ENCODE measurements around the gene GPT2. TPM values are rescaled to one million over a fixed set of nuclear protein-coding genes. Genes with fewer than 3 reads are reported as not detected.
"Not testable (repeated sequence)": the region's sequence is repeated elsewhere in the genome, so short reads cannot be mapped to it uniquely, and the experiment has no call there.

The GPT2 gene
- polyA plus RNA-seq, 1 donor: 5.2 TPM

DNA sequence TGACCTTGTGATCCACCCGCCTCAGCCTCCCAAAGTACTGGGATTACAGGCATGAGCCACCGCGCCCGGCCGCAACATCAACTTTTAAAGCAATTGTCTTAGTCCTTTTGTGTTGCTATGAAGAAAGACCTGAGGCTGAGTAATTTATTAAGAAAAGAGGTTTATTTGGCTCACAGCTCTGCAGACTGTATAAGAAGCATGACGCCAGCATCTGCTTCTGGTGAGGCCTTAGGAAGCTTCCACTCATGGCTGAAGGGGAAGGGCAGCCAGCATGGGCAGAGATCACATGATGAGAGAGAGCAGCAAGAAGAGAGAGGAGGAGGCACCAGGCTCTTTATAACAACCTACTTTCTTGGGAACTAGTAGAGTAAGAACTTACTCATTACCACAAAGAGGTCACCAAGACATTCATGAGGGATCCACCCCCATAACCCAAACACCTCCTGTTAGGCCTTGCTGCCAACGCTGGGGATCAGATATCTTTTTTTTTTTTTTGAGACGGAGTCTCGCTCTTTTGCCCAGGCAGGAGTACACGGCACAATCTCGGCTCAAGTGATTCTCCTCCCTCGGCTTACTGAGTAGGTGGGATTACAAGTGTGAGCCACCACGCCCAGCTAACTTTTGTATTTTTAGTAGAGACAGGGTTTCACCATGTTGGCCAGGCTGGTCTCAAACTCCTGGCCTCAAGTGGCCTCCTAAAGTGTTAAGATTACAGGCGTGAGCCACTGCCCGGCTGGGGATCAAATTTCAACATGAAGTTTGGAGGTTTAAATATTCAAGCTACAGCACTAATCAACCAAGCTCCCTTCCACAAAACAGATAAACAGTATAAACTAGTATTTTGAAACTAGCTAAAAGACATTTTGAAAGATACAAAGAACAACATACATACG lies 21.4 kb upstream of the GPT2 start:
- no peak overlapping the region for H3K27ac ChIP-seq (ENCODE audit: low read length)
- no peaks in the 10 kb centered on the region for H3K36me3 ChIP-seq (ENCODE audit: control insufficient read depth, insufficient read depth, low read length)
- H3K4me3 ChIP-seq (ENCODE audit: low read length): no peak overlapping the region
- DNase-seq: no peak
- H3K9me3 ChIP-seq (ENCODE audit: control insufficient read depth, low read depth, low read length): no peaks in the 10 kb centered on the region
- no peaks in the 10 kb centered on the region for H3K4me1 ChIP-seq (ENCODE audit: control insufficient read depth, insufficient read depth, low read length)
- WGBS (ENCODE audit: insufficient coverage, low lambda C conversion rate): 83% methylated on average over 1 of the region's 16 CpGs
- H3K27me3 ChIP-seq (ENCODE audit: control insufficient read depth, insufficient read depth, low read length): no peaks in the 10 kb centered on the region

DNA sequence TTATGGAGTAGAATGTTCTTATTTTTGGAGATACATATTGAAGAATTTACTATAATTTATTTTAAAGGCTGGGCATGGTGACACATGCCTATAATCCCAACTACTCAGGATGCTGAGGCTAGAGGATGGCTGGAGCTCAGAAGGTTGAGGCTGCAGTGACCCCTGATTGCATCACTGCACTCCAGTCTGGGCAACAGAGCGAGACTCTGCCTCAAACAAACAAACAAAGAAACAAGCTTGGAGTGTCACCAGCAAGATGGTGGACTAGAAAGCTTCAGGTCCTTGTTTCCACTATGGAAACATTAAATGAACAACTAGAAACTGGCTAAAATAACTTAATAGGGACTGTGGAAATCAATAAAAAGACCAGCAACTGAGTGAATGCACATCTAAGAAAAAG lies 17.9 kb upstream of the GPT2 start:
- DNase-seq: no peak
- H3K27ac ChIP-seq (ENCODE audit: low read length): no peak overlapping the region
- no peaks in the 10 kb centered on the region for H3K36me3 ChIP-seq (ENCODE audit: control insufficient read depth, insufficient read depth, low read length)
- no CpG with 5 or more reads among the region's 1 CpG for WGBS (ENCODE audit: insufficient coverage, low lambda C conversion rate)
- no peaks in the 10 kb centered on the region for H3K27me3 ChIP-seq (ENCODE audit: control insufficient read depth, insufficient read depth, low read length)
- no peak overlapping the region for H3K4me3 ChIP-seq (ENCODE audit: low read length)
- no peaks in the 10 kb centered on the region for H3K9me3 ChIP-seq (ENCODE audit: control insufficient read depth, low read depth, low read length)
- H3K4me1 ChIP-seq (ENCODE audit: control insufficient read depth, insufficient read depth, low read length): peaks cover 5% of the 10 kb centered on the region

GRCh38 chr16:46867486-46867885 lies 16.7 kb upstream of the GPT2 start:
- not testable (repeated sequence) for H3K27ac ChIP-seq (ENCODE audit: low read length); H3K9me3 ChIP-seq (ENCODE audit: control insufficient read depth, low read depth, low read length); DNase-seq; H3K4me1 ChIP-seq (ENCODE audit: control insufficient read depth, insufficient read depth, low read length); H3K27me3 ChIP-seq (ENCODE audit: control insufficient read depth, insufficient read depth, low read length); H3K36me3 ChIP-seq (ENCODE audit: control insufficient read depth, insufficient read depth, low read length); H3K4me3 ChIP-seq (ENCODE audit: low read length)
- no CpG with 5 or more reads among the region's 2 CpGs for WGBS (ENCODE audit: insufficient coverage, low lambda C conversion rate)

DNA sequence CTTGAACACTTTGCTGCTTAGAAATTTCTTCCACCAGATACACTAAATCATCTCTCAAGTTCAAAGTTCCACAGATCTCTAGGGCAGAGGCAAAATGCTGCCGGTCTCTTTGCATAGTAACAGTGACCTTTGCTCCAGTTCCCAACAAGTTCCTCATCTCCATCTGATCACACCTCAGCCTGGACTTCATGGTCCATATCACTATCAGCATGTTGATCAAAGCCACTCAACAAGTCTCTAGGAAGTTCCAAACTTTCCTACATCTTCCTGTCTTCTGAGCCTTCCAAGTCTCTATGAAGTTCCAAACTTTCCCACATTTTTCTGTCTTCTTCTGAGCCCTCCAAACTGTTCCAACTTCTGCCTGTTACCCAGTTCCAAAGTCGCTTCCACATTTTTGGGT lies 15.3 kb upstream of the GPT2 start:
- not testable (repeated sequence) for H3K9me3 ChIP-seq (ENCODE audit: control insufficient read depth, low read depth, low read length); H3K27me3 ChIP-seq (ENCODE audit: control insufficient read depth, insufficient read depth, low read length); H3K36me3 ChIP-seq (ENCODE audit: control insufficient read depth, insufficient read depth, low read length); H3K4me3 ChIP-seq (ENCODE audit: low read length); H3K27ac ChIP-seq (ENCODE audit: low read length); H3K4me1 ChIP-seq (ENCODE audit: control insufficient read depth, insufficient read depth, low read length)
- 100% methylated on average over 1 of the region's 2 CpGs for WGBS (ENCODE audit: insufficient coverage, low lambda C conversion rate)
- DNase-seq: peak in 1 of 2 donors; percentile 38

DNA sequence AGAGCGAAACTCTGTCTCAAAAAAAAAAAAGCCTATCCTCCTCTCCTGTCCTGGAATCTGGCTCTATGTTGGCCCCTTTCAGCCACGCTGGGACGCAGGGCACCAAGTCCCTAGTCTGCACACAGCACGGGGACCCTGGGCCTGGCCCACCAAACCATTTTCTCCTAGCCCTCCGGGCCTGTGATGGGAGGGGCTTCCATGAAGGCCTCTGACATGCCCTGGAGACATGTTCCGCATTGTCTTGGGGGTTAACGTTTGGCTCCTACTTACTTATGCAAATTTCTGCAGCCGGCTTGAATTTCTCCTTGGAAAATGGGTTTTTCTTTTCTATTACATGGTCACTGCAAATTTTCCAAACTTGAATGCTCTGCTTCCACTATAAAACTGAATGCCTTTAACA lies 12.6 kb upstream of the GPT2 start:
- Histone ChIP-seq H3K4me3 (ENCODE audit: low read length) (no peak overlapping the region), H3K36me3 (ENCODE audit: control insufficient read depth, insufficient read depth, low read length) (no peaks in the 10 kb centered on the region), H3K27me3 (ENCODE audit: control insufficient read depth, insufficient read depth, low read length) (no peaks in the 10 kb centered on the region), H3K4me1 (ENCODE audit: control insufficient read depth, insufficient read depth, low read length) (peaks cover 5% of the 10 kb centered on the region), H3K9me3 (ENCODE audit: control insufficient read depth, low read depth, low read length) (no peaks in the 10 kb centered on the region), H3K27ac (ENCODE audit: low read length) (no peak overlapping the region)
- no CpG with 5 or more reads among the region's 8 CpGs for WGBS (ENCODE audit: insufficient coverage, low lambda C conversion rate)
- DNase-seq: no peak

- DNase-seq: no peak
- no peaks in the 10 kb centered on the region for H3K9me3 ChIP-seq (ENCODE audit: control insufficient read depth, low read depth, low read length)
- H3K4me1 ChIP-seq (ENCODE audit: control insufficient read depth, insufficient read depth, low read length): peaks cover 5% of the 10 kb centered on the region
- no peaks in the 10 kb centered on the region for H3K27me3 ChIP-seq (ENCODE audit: control insufficient read depth, insufficient read depth, low read length)
- no peak overlapping the region for H3K27ac ChIP-seq (ENCODE audit: low read length)
- H3K4me3 ChIP-seq (ENCODE audit: low read length): no peak overlapping the region
- no CpG with 5 or more reads among the region's 3 CpGs for WGBS (ENCODE audit: insufficient coverage, low lambda C conversion rate)
- H3K36me3 ChIP-seq (ENCODE audit: control insufficient read depth, insufficient read depth, low read length): no peaks in the 10 kb centered on the region
These were observed 11.0 kb upstream of the GPT2 start for GRCh38 chr16:46873201-46873600.

DNA sequence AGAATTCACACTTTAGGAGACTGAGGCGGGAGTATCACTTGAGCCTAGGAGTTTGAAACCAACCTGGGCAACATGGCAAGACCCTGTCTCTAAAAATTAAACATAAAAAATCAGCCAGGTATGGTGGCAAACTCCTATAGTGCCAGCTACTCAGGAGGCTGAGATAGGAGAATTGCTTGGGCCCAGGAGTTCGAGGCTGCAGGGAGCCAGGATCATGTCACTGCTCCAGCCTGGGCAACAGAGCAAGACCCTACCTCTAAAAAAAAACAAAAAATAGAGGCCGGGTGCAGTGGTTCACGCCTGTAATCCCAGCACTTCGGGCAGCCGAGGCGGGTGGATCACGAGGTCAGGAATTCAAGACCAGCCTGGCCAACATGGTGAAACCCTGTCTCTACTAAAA lies 8.9 kb upstream of the GPT2 start:
- no peak overlapping the region for H3K27ac ChIP-seq (ENCODE audit: low read length)
- no CpG with 5 or more reads among the region's 8 CpGs for WGBS (ENCODE audit: insufficient coverage, low lambda C conversion rate)

GRCh38 chr16:46882304-46882939 lies 1.7 kb upstream of the GPT2 start:
- no peak for DNase-seq
- peaks cover 16% of the 10 kb centered on the region for H3K4me1 ChIP-seq (ENCODE audit: control insufficient read depth, insufficient read depth, low read length)
- H3K27ac ChIP-seq (ENCODE audit: low read length): no peak overlapping the region
- no CpG with 5 or more reads among the region's 9 CpGs for WGBS (ENCODE audit: insufficient coverage, low lambda C conversion rate)
- H3K36me3 ChIP-seq (ENCODE audit: control insufficient read depth, insufficient read depth, low read length): no peaks in the 10 kb centered on the region
- H3K9me3 ChIP-seq (ENCODE audit: control insufficient read depth, low read depth, low read length): no peaks in the 10 kb centered on the region
- no peak overlapping the region for H3K4me3 ChIP-seq (ENCODE audit: low read length)
- H3K27me3 ChIP-seq (ENCODE audit: control insufficient read depth, insufficient read depth, low read length): peaks cover 36% of the 10 kb centered on the region

More for the DNA sequence above, 8.9 kb upstream of the GPT2 start:
- Histone ChIP-seq H3K4me1 (ENCODE audit: control insufficient read depth, insufficient read depth, low read length) (no peaks in the 10 kb centered on the region), H3K4me3 (ENCODE audit: low read length) (no peak overlapping the region), H3K36me3 (ENCODE audit: control insufficient read depth, insufficient read depth, low read length) (no peaks in the 10 kb centered on the region), H3K27me3 (ENCODE audit: control insufficient read depth, insufficient read depth, low read length) (peaks cover 4% of the 10 kb centered on the region), H3K9me3 (ENCODE audit: control insufficient read depth, low read depth, low read length) (no peaks in the 10 kb centered on the region)
- no peak for DNase-seq

- DNase-seq: no peak
These were observed 1.2 kb upstream of the GPT2 start for GRCh38 chr16:46882940-46883307.

DNA sequence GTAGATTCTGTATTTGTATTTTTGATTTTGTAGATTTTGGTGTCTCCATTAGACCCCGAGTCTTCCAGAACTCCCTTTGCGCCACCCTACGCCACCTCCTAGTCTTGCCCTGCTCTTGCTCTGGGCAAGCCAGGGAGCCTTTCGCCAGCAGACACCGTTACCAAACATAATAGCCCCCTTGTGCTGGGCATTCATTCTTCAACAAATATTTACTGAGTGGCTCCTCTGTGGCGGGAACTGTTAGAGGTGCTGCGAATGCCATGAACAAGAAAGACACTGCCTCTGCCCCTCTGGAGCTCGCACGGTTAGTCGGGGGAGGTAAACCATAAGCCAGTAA lies 841 bp upstream of the GPT2 start:
- Histone ChIP-seq H3K27me3 (ENCODE audit: control insufficient read depth, insufficient read depth, low read length) (peaks cover 36% of the 10 kb centered on the region), H3K9me3 (ENCODE audit: control insufficient read depth, low read depth, low read length) (no peaks in the 10 kb centered on the region), H3K27ac (ENCODE audit: low read length) (no peak overlapping the region), H3K4me3 (ENCODE audit: low read length) (peak overlapping the region; percentile 56), H3K4me1 (ENCODE audit: control insufficient read depth, insufficient read depth, low read length) (peaks cover 16% of the 10 kb centered on the region), H3K36me3 (ENCODE audit: control insufficient read depth, insufficient read depth, low read length) (no peaks in the 10 kb centered on the region)
- DNase-seq: no peak
- no CpG with 5 or more reads among the region's 10 CpGs for WGBS (ENCODE audit: insufficient coverage, low lambda C conversion rate)

More at GRCh38 chr16:46882940-46883307, 1.2 kb upstream of the GPT2 start:
- H3K9me3 ChIP-seq (ENCODE audit: control insufficient read depth, low read depth, low read length): no peaks in the 10 kb centered on the region
- H3K4me1 ChIP-seq (ENCODE audit: control insufficient read depth, insufficient read depth, low read length): peaks cover 16% of the 10 kb centered on the region
- H3K4me3 ChIP-seq (ENCODE audit: low read length): no peak overlapping the region
- WGBS (ENCODE audit: insufficient coverage, low lambda C conversion rate): no CpG with 5 or more reads among the region's 6 CpGs
- peaks cover 36% of the 10 kb centered on the region for H3K27me3 ChIP-seq (ENCODE audit: control insufficient read depth, insufficient read depth, low read length)
- H3K36me3 ChIP-seq (ENCODE audit: control insufficient read depth, insufficient read depth, low read length): no peaks in the 10 kb centered on the region
- no peak overlapping the region for H3K27ac ChIP-seq (ENCODE audit: low read length)

Data from large intestine (tissue), 3 donors.